Stimulated activated CD8-positive, alpha-beta memory T cell treated with anti-CD3 and anti-CD28 coated beads, Interleukin-12 subunit alpha, Interleukin-12 subunit beta, amount 100 ng/mL, for 24 hours (primary cell): ENCODE data around the gene MEN1.

Experiments used
- DNase-seq: peaks from one replicate; pipeline ENCODE4 v3.0.0-alpha.2; 2020; ENCODE audit errors: extremely low read depth

Gene MEN1

DNA sequence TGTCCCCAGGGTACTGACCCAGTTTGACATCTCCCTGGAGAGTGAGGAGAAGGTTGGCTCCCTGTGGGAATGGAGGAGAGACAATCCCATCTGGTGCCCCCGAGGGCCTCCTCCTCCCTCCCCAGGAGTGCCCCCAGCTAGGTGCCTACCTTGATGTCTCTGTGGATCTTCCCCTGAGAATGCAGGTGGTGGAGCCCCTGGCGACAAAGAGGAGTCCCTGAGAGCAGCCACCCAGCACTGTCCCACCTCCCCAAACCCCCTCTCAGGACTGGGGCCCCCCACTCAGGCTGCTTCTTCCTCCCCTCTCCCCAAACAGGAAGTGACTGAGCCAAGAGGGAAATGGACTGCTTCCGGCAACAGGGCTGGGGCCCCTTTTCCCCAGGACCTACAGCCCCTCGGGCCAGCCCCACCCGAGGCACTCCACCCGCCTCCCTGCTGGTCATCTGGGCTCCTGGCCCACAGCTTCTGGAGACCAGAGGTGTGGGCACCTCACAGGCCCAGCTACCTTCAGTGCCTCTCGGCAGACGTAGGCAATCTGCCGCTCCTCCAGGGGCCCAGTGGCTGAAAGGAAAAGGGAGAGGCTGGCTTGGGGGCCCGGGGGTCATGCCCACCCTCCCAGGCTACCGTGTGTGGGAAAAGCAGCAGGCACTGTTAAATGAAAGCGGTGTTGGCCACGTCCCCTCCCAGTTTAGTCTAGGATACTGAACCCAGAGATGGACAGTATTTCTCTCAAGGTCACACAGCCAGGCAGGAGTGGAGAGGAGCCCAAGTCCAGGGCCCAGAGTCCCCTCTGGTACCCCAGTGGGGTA, 8.6 kb downstream of the MEN1 start:
- no peak for DNase-seq

DNA sequence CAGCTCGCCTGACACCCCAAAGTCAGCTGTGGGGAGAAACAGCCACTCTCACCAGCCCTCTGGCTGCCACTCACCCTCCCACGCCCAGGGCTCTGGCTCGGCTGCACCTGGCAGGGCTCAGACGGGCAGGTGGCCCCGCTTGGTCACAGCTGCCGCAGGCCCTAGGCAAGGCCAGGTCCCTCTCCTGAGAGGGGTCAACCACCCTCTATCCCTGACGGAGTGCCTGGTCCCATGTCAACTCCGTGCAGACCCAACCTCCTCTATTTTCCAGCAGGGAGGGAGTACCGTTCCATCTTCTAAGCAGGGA, 9.2 kb downstream of the MEN1 start:
- DNase-seq: no peak

- no peak for DNase-seq
Measured at GRCh38 chr11:64800303-64801157, 9.8 kb downstream of the MEN1 start.

DNA sequence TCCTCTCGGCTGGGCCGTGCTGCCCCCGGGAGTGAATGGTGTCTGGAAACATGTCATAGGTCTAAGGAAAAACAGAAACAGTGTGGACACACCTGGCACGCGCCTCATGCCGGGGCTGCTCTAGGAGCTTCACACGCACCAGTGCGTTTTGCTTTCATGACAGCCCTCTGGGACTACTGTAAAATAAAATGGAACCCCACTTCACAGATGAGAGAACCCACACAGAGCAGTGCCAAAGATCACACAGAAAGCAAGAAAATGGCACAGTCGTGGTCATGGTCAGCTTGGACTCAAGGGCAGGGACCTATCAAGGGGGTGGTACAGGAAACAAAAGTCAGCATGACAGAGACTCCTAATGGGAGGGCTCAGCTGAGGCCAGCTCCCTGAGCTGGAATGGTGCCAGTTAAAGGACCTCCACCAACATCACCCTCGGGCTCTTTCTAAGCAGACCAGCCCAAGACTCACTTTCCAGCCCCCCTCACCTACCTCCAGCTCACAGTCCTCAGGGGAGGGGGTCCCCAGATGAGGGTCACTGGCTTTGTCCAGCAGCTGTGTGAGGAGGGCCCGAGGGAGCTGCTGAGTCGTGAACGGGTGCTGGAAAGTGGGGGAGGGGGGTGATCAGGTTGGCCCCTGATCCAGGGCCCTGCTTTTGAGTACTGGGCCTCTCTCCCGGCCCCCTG, 10.6 kb downstream of the MEN1 start:
- no peak for DNase-seq

- no peak for DNase-seq
Measured at GRCh38 chr11:64799256-64799622, 11.1 kb downstream of the MEN1 start.

- no peak for DNase-seq
Measured at GRCh38 chr11:64796757-64797541, 13.4 kb downstream of the MEN1 start.

GRCh38 chr11:64796047-64796756, 14.1 kb downstream of the MEN1 start:
- DNase-seq: no peak

- no peak for DNase-seq
Measured at GRCh38 chr11:64794526-64794925, 15.8 kb downstream of the MEN1 start.

- no peak for DNase-seq
Measured at GRCh38 chr11:64793271-64794160, 16.8 kb downstream of the MEN1 start.

- DNase-seq: no peak
Measured at GRCh38 chr11:64792482-64792881, 17.9 kb downstream of the MEN1 start.

DNA sequence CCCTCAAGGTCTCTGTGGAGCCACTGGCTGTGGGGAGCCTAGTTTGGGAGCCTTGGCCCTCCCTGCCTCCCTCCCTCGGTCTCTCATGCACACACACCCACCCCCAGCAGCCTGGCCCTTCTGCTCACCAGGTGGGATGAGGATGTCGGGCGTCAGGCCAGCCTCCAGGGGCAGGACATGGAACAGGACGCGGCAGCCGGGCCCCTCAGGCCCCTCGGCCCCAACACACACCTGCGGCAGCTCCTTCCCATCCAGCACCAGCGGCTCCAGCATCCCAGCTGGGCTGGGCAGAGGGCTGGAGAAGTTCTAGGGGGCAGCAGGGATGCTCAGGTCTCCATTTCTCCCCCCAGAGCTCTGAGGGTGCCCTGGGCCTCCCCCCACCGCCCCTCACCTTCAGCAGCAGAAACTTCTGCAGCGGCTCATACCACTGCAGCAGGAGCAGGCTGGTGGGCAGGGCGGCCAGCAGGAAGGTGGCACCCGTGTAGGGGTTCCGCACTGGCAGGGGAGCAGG, 18.5 kb downstream of the MEN1 start:
- no peak for DNase-seq

DNA sequence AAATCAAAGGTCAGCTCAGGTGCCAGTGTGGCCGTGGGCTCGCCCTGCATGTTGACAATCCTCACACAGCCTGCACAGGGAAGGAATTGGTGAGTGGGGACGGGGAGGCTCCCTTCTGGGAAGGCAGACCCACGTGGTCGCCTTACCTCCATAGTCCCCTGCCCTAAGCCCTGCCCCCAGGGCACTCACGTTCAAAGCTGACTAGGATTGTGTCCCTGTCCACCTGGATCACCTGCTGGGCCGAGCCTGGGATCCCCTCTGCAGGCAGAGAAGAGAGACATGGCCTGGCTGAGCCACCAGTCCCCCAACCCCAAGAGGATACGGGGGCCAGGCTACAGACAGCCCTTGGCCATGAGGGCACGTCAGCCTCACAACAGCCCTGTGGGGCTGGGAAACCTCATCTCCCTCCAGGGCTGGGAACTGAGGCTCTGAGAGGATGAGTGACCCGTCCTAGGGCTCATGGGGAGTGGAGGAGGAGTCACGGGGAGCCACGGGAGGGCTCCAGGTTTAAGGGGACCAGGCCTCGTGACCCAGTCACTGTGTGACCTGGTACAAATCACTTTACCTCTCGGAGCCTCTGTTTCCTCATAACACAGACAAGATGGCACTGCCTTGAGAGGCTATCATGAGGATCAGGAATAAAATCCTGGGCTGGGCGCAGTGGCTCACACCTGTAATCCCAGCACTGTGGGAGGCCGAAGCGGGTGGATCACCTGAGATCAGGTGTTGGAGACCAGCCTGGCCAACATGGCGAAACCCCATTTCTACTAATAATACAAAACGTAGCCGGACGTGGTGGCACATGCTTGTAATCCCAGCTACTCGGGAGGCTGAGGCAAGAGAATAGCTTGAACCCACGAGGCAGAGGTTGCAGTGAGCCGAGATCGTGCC, 19.9 kb downstream of the MEN1 start:
- DNase-seq: no peak

DNA sequence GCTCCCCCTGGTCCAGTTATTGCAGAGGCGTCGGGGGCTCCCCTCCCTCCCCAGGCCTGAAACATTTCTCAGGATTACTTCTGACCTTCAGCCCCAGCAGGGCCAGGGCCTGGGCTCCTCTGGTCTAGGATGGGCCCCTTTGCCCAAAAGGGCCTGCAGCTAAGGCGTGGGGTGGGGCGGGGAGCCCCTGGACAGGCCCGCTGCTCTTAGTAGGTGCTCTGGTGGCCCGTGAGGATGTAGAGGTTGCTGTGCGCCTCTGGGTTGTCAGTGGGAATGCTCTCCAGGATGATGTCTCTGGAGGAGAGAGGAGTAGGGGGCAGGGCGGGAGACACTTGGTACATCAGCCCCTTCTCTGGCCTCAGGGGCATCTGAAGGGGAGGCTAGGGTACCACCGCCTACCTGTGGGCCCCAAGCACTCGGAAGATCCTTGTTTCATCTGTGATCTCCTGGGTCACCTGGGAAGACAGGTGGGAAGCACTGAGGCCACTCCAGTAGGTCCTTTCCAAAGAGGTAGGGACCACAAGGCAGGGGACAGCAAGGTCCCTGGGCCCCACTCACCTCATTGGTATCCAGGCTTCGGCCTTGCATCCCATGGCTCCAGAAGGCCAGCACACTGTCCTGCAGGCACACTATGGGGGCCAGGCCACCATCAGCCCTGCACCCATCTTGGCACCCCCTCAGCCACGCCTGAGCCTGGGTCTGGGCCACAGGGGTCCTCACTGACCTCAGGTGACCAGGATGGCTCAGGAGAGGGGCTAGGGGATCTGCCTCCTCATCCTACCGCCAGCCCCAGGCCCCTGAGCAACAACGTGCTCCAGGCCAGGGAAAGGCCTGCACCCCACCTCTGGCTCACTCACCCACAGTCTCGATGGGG, 20.8 kb downstream of the MEN1 start:
- DNase-seq: no peak

GRCh38 chr11:64788321-64789215, 21.8 kb downstream of the MEN1 start:
- DNase-seq: no peak

GRCh38 chr11:64787526-64788320, 22.6 kb downstream of the MEN1 start:
- no peak for DNase-seq

GRCh38 chr11:64786308-64786707, 24.0 kb downstream of the MEN1 start:
- no peak for DNase-seq
